SJCRH30 (cell line): ENCODE results near the gene AHCYL2. TPM values are rescaled to one million over a fixed set of nuclear protein-coding genes. Genes with fewer than 3 reads are reported as not detected.
A peak's percentile ranks its signal among the peaks of the same experiment; 100 is the strongest.
"Not testable (repeated sequence)": the region's sequence is repeated elsewhere in the genome, so short reads cannot be mapped to it uniquely, and the experiment has no call there.

Experiments used
- DNase-seq, 2 experiments: peaks; one replicate each; pipeline ENCODE4 v3.0.0-alpha.2; 2015 to 2020
- H3K27ac ChIP-seq: fragments of 250-450 bp; sonication (Bioruptor Pico); 2 replicates; pipeline ENCODE4 v1.5.1; 2020; ENCODE audit warnings: mild to moderate bottlenecking, moderate library complexity
- H3K27me3 ChIP-seq: fragments of 250-450 bp; sonication (Bioruptor Pico); 2 replicates; pipeline ENCODE4 v1.5.1; 2020; ENCODE audit warnings: mild to moderate bottlenecking, moderate library complexity
- H3K36me3 ChIP-seq: fragments of 250-450 bp; sonication (Bioruptor Pico); 2 replicates; pipeline ENCODE4 v1.5.1; 2020; ENCODE audit warnings: mild to moderate bottlenecking, moderate library complexity
- H3K4me1 ChIP-seq: fragments of 250-450 bp; sonication (Bioruptor Pico); 2 replicates; pipeline ENCODE4 v1.5.1; 2020; ENCODE audit warnings: mild to moderate bottlenecking, moderate library complexity
- H3K4me3 ChIP-seq: fragments of 250-450 bp; sonication (Bioruptor Pico); 2 replicates; pipeline ENCODE4 v1.5.1; 2020; ENCODE audit warnings: mild to moderate bottlenecking, moderate library complexity
- H3K9me3 ChIP-seq: fragments of 250-450 bp; sonication (Bioruptor Pico); replicated peaks from 2 replicates; pipeline ENCODE4 v1.5.1; 2020; ENCODE audit warnings: mild to moderate bottlenecking, moderate library complexity
- total RNA-seq: library from RNA; depleted of rRNA; stranded (reverse); fragments of >200 nt; shearing (Covaris generic); gene quantifications from 2 replicates; pipeline ENCODE4 v1.2.3, GENCODE V29; 2014

Gene AHCYL2
- total RNA-seq, 1 experiment from 2014 or later = 10.9 TPM

DNA sequence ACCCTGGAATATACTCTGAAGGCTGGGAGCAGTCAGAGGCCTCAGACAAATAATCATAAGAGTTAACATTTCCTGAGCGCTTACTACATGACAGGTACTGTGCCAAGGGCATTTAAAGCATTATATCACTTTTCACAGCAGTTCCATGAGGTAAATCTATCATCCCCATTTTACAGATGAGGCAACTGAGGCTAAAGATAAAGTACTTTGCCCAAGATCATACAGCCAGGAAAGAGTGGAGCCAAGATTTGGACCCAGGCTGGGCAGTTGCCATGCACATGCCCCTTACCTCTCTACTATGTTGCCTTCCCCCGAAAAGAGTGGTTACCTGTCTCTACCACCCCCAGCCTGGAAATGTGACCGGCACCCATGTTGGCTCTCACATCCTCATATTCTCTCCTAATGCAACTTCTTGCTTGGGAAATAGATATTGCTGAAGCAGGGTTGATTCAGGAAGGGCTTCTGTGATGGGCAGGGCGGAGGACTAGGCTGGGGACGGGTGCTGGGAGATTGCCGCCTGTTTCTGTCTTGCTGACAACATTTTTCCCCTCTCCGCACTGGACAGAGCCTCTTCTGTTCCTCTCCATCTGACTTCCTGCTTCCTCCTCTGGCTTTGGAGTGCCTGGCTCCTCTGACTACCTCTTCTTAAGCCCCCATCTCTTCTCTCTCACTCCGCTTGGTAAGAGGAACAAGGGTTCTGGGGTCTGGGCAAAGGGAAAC is 22.6 kb upstream of the AHCYL2 start:
- DNase-seq = no peak
- no peak overlapping the region for H3K27ac ChIP-seq
- H3K9me3 ChIP-seq = no peaks in the 10 kb centered on the region
- no peak overlapping the region for H3K4me3 ChIP-seq
- peaks cover 3% of the 10 kb centered on the region for H3K36me3 ChIP-seq
- H3K4me1 ChIP-seq = no peaks in the 10 kb centered on the region
- no peaks in the 10 kb centered on the region for H3K27me3 ChIP-seq

DNA sequence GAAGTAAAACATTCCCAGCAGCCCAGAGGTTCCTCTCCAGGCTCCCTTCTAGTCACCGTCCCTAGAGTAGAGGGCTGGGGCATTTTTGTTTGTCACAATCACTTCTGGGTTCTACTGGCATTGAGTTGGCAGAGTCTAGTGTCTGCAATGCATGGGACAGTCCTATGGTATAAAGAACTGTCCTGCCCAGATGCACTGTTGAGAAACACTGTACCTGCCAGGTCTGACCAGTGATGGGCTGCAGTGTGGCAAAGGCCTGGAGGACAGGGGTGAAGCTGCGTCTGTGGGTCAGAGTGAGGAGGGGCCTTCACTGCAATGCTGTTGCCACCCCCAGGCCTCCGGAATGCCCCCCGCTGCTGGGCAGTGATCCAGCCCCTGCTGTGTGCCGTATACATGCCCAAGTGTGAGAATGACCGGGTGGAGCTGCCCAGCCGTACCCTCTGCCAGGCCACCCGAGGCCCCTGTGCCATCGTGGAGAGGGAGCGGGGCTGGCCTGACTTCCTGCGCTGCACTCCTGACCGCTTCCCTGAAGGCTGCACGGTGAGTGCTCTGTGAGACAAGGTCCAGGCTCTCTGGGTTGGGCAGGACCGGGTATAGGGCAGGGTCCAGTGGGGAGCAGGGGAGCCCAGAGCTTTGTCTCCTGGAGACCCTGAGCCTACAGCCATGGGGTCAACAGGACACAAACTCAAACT is 21.6 kb upstream of the AHCYL2 start:
- Histone ChIP-seq H3K27ac (no peak overlapping the region), H3K27me3 (no peaks in the 10 kb centered on the region), H3K4me3 (no peak overlapping the region), H3K9me3 (no peaks in the 10 kb centered on the region), H3K36me3 (peaks cover 6% of the 10 kb centered on the region), H3K4me1 (no peaks in the 10 kb centered on the region)
- DNase-seq = no peak

DNA sequence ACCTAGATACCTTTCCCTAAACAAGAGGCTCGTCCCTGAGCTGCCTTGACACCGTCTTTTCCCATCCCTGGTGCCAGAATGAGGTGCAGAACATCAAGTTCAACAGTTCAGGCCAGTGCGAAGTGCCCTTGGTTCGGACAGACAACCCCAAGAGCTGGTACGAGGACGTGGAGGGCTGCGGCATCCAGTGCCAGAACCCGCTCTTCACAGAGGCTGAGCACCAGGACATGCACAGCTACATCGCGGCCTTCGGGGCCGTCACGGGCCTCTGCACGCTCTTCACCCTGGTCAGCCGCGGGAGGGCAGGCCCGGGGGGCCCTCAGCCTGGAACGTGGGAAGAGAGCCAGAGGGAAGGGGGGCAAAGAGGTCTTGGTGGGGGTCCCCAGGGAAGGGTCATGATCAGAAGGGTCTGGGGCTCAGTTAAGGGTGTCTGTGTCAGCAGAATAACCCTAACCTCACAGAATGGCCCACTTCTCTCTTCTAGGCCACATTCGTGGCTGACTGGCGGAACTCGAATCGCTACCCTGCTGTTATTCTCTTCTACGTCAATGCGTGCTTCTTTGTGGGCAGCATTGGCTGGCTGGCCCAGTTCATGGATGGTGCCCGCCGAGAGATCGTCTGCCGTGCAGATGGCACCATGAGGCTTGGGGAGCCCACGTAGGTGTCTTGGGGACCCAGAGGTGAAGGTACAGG is 19.6 kb upstream of the AHCYL2 start:
- H3K4me3 ChIP-seq = no peak overlapping the region
- H3K9me3 ChIP-seq = no peaks in the 10 kb centered on the region
- no peak for DNase-seq
- H3K36me3 ChIP-seq = peaks cover 6% of the 10 kb centered on the region; the same call in 1 of the 2 replicates
- H3K4me1 ChIP-seq = no peaks in the 10 kb centered on the region
- no peak overlapping the region for H3K27ac ChIP-seq
- H3K27me3 ChIP-seq = no peaks in the 10 kb centered on the region

DNA sequence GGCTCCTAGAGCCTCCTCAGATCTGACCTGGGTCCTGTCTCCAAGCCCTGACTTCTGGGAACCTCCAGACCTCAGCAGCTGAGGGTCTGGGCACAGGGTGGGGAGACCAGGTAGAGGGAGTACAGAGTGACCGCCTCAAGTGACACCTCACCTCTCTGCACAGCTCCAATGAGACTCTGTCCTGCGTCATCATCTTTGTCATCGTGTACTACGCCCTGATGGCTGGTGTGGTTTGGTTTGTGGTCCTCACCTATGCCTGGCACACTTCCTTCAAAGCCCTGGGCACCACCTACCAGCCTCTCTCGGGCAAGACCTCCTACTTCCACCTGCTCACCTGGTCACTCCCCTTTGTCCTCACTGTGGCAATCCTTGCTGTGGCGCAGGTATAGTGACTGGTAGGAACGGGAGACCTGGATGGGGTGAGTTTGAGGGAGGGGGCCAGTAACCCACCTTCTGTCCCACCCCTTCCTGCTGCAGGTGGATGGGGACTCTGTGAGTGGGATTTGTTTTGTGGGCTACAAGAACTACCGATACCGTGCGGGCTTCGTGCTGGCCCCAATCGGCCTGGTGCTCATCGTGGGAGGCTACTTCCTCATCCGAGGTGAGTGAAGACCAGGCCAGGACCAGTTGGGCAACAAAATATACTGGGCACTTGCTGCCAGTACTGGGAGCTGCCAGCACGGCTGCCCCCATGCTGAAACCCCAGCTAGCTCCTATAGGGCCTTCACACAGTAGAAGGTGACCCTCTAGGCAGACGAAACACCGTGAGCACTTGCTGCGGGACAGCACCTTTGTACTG is 18.6 kb upstream of the AHCYL2 start:
- Histone ChIP-seq H3K36me3 (peaks cover 11% of the 10 kb centered on the region; the same call in 1 of the 2 replicates), H3K27me3 (no peaks in the 10 kb centered on the region), H3K4me1 (no peaks in the 10 kb centered on the region), H3K27ac (no peak overlapping the region), H3K9me3 (no peaks in the 10 kb centered on the region), H3K4me3 (no peak overlapping the region)
- DNase-seq = no peak

DNA sequence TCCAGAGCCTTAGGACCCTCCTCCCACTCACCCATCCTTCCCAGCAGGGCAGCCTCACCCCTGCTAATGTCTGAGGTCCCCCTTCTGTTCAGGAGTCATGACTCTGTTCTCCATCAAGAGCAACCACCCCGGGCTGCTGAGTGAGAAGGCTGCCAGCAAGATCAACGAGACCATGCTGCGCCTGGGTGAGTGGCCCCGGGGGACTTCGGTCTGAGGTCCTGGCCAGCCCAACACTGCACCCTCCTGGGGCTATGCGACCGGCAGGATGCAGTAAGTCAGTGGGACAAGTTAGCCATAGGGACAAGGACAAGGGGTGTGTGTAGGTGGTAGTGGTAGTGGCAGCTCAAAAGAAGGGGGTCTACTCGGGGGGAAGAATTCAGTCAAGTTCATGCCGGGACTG is 16.2 kb upstream of the AHCYL2 start:
- Histone ChIP-seq H3K36me3 (peaks cover 14% of the 10 kb centered on the region; the same call in 1 of the 2 replicates), H3K27me3 (no peaks in the 10 kb centered on the region)

DNA sequence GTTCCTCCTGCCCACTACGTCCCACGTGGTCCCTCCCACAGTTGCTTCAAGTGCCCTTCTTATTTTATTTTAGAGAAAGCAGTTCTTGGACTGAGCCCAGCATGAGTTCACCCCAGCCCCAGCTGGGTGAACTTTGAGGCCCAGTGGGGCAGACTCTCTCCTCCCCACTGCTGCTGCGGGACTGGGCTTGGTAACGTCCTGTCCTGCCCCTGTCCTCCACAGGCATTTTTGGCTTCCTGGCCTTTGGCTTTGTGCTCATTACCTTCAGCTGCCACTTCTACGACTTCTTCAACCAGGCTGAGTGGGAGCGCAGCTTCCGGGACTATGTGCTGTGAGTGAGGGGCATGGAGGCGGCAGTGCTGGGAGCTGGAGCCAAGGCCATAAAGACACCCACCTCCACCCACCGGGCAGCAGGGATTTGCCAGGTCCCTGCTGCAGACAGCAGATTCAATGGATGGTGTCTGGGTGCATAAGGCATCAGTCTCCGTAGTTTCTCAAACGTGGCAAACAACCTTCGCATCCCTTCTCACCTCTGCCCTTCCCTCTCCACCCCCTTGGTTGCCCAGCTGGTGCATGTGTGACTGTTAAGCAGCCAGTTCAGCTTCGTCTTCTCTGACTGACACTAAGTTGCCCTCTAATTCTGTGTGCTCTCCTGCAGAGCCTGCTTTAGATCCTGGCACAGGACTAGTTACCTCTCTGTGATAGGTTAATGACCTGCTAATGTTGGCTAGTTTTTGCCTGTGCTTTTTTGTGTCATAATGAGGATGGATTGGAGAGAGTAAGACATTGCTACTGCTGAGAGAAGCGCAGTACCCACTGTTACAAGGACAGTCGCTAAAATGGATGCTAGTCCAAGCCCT is 15.5 kb upstream of the AHCYL2 start:
- Histone ChIP-seq H3K27ac (no peak overlapping the region), H3K4me1 (no peaks in the 10 kb centered on the region), H3K27me3 (no peaks in the 10 kb centered on the region), H3K36me3 (peaks cover 14% of the 10 kb centered on the region; the same call in 1 of the 2 replicates), H3K9me3 (no peaks in the 10 kb centered on the region), H3K4me3 (no peak overlapping the region)
- no peak for DNase-seq

More for the DNA sequence above, 16.2 kb upstream of the AHCYL2 start:
- no peak overlapping the region for H3K4me3 ChIP-seq
- H3K9me3 ChIP-seq = no peaks in the 10 kb centered on the region
- no peak for DNase-seq
- no peak overlapping the region for H3K27ac ChIP-seq
- H3K4me1 ChIP-seq = no peaks in the 10 kb centered on the region

DNA sequence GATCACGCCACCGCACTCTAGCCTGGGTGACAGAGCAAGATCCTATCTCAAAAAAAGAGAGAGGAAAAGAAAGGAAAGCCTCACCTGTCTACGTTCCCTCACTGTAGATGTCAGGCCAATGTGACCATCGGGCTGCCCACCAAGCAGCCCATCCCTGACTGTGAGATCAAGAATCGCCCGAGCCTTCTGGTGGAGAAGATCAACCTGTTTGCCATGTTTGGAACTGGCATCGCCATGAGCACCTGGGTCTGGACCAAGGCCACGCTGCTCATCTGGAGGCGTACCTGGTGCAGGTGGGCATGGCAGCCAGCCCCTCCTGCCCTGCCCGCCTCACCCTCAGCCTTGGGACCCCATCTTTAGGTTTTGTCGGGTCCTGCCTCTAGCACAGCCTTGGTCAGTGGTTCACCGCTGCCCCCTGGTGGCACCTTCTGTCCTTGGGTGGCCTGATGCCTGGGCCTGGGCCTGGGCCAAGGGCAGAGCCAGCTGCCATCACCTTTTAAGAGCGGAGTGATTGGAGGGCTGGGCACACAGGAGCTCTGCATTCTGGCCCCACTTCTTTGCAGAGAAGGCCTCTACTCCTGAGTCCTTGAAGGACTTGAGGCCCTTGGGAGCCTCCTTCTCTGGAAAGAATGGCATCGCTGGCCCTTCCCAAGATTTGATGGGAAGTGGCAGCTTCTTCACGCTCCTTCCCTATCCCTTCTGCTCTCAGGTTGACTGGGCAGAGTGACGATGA is 14.4 kb upstream of the AHCYL2 start:
- peak; percentile 79 to 89 for DNase-seq
- Histone ChIP-seq H3K36me3 (peaks cover 12% of the 10 kb centered on the region; the same call in 1 of the 2 replicates), H3K9me3 (no peaks in the 10 kb centered on the region), H3K27me3 (no peaks in the 10 kb centered on the region), H3K4me3 (no peak overlapping the region), H3K4me1 (no peaks in the 10 kb centered on the region), H3K27ac (no peak overlapping the region)

DNA sequence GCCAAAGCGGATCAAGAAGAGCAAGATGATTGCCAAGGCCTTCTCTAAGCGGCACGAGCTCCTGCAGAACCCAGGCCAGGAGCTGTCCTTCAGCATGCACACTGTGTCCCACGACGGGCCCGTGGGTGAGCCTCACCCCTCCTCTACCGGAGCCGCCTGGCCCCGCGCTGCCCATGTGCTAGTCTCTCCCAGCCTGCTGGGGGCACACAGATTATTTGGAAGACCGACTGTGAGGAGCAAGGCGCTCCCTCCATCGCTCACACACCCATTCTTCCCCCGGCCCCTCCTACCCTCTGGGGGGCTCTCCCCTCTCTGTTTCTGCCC is 13.9 kb upstream of the AHCYL2 start:
- Histone ChIP-seq H3K27ac (no peak overlapping the region), H3K36me3 (peaks cover 12% of the 10 kb centered on the region; the same call in 1 of the 2 replicates), H3K4me3 (no peak overlapping the region), H3K27me3 (no peaks in the 10 kb centered on the region), H3K4me1 (no peaks in the 10 kb centered on the region), H3K9me3 (no peaks in the 10 kb centered on the region)
- DNase-seq = no peak

DNA sequence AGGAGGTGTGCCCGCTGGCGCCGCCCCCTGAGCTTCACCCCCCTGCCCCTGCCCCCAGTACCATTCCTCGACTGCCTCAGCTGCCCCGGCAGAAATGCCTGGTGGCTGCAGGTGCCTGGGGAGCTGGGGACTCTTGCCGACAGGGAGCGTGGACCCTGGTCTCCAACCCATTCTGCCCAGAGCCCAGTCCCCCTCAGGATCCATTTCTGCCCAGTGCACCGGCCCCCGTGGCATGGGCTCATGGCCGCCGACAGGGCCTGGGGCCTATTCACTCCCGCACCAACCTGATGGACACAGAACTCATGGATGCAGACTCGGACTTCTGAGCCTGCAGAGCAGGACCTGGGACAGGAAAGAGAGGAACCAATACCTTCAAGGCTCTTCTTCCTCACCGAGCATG is 12.7 kb upstream of the AHCYL2 start:
- Histone ChIP-seq H3K4me3 (no peak overlapping the region), H3K36me3 (peaks cover 12% of the 10 kb centered on the region; the same call in 1 of the 2 replicates), H3K27me3 (no peaks in the 10 kb centered on the region), H3K9me3 (no peaks in the 10 kb centered on the region), H3K27ac (no peak overlapping the region), H3K4me1 (no peaks in the 10 kb centered on the region)
- DNase-seq = no peak

DNA sequence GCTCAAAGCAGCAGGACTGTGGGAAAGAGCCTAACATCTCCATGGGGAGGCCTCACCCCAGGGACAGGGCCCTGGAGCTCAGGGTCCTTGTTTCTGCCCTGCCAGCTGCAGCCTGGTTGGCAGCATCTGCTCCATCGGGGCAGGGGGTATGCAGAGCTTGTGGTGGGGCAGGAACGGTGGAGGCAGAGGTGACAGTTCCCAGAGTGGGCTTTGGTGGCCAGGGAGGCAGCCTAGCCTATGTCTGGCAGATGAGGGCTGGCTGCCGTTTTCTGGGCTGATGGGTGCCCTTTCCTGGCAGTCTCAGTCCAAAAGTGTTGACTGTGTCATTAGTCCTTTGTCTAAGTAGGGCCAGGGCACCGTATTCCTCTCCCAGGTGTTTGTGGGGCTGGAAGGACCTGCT is 12.2 kb upstream of the AHCYL2 start:
- Histone ChIP-seq H3K4me1 (no peaks in the 10 kb centered on the region), H3K27me3 (no peaks in the 10 kb centered on the region), H3K36me3 (peaks cover 8% of the 10 kb centered on the region; the same call in 1 of the 2 replicates), H3K4me3 (no peak overlapping the region), H3K27ac (no peak overlapping the region), H3K9me3 (no peaks in the 10 kb centered on the region)
- DNase-seq = no peak

DNA sequence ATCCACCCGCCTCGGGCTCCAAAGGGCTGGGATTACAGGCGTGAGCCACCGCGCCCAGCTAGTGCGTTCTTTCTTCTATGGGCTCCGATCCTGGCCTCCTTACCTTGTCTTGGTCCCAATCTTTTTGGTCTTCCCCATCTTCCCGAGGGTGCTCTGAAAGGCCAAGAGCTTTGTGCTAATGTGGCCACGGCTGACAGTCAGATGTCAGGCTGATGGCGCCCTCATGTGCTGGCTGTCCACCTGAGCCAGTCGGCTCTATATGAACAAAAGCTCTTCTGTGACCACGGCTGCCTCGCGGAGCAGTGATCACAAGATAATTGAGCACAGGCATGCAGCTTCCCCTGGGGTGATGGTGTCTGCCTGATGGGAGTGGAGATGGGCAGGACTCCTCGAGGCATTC is 11.0 kb upstream of the AHCYL2 start:
- Histone ChIP-seq H3K27me3 (no peaks in the 10 kb centered on the region), H3K9me3 (no peaks in the 10 kb centered on the region), H3K4me1 (no peaks in the 10 kb centered on the region), H3K27ac (no peak overlapping the region), H3K4me3 (no peak overlapping the region), H3K36me3 (peaks cover 8% of the 10 kb centered on the region; the same call in 1 of the 2 replicates)
- DNase-seq = peak; percentile 40 to 53

DNA sequence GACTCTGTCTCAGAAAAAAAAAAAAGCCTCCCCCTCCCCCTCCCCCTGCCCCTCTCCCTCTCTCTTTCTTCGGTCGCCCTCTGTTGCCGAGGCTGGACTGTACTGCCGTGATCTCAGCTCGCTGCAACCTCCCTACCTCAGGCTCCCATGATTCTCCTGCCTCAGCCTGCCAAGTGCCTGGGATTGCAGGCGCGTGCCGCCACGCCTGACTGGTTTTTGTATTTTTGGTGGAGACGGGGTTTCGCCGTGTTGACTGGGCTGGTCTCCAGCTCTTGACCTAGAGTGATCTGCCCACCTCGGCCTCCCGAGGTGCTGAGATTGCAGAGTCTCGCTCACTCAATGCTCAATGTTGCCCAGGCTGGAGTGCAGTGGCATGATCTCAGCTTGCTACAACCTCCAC is 9.1 kb upstream of the AHCYL2 start:
- not testable (repeated sequence) for H3K36me3 ChIP-seq, H3K9me3 ChIP-seq, H3K27ac ChIP-seq, H3K4me1 ChIP-seq, DNase-seq, H3K27me3 ChIP-seq, H3K4me3 ChIP-seq

DNA sequence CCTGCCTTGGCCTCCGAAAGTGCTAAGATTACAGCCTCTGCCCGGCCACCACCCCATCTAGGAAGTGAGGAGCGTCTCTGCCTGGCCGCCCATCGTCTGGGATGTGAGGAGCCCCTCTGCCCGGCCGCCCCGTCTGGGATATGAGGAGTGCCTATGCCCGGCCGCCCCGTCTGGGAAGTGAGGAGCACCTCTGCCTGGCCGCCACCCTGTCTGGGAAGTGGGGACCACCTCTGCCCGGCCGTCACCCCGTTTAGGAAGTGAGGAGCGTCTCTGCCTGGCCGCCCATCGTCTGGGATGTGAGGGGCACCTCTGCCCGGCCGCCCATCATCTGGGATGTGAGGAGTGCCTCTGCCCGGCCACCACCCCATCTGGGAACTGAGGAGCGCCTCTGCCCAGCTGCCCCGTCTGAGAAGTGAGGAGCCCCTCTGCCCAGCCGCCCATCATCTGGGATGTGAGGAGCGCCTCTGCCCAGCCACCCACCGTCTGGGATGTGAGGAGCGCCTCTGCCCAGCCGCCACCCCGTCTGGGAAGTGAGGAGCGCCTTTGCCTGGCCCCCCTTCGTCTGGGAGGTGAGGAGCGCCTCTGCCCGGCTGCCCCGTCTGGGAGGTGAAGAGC is 8.6 kb upstream of the AHCYL2 start:
- not testable (repeated sequence) for H3K36me3 ChIP-seq, H3K27ac ChIP-seq, H3K9me3 ChIP-seq, H3K27me3 ChIP-seq, H3K4me3 ChIP-seq, DNase-seq, H3K4me1 ChIP-seq
